Measurements from ENCODE around the gene NRXN3. TPM values are rescaled to one million over a fixed set of nuclear protein-coding genes. Genes with fewer than 3 reads are reported as not detected.
"Not testable (repeated sequence)": the region's sequence is repeated elsewhere in the genome, so short reads cannot be mapped to it uniquely, and the experiment has no call there.

Gene NRXN3
- total RNA-seq, 1 experiment from 2014 or later = 1.1 TPM

DNA sequence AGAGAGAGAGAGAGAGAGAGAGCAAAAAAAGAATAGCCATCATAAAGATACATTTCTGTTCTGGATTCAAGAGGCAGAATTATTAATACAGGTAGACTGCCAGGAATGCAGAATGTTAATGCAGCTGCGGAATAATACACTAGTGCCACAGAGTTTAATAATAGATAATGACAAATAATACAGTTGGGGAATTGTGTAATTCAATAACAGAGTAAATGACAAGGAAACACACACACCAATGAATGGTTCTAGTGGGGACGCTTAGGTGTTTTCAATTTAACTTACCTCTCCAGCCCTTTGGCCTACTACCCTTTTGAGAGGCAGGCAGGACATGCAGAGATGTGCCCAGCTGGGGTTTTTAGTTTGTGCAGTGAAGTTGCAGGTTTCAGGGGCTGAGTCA lies 313.9 kb downstream of the NRXN3 start:
- Histone ChIP-seq H3K9me2 (replicated peaks; ENCODE audit: low read length) (no peaks in the 10 kb centered on the region), H3K9ac (ENCODE audit: low read length) (no peak overlapping the region), H3K4me1 (ENCODE audit: insufficient read depth, low read length) (no peaks in the 10 kb centered on the region), H4K20me1 (ENCODE audit: low read length) (no peaks in the 10 kb centered on the region), H3K79me2 (ENCODE audit: low read length) (no peaks in the 10 kb centered on the region), H3K27me3 (ENCODE audit: low read length) (no peaks in the 10 kb centered on the region), H3K36me3 (ENCODE audit: low read depth, low read length) (no peaks in the 10 kb centered on the region), H3K4me2 (ENCODE audit: low read length) (no peak overlapping the region), H3K4me3 (ENCODE audit: low read length) (no peak overlapping the region), H2AFZ (ENCODE audit: low read length) (no peak overlapping the region), H3K27ac (ENCODE audit: low read length) (no peak overlapping the region), H3K9me3 (ENCODE audit: low read length) (no peaks in the 10 kb centered on the region), H3F3A (ENCODE audit: low read length, unreplicated experiment) (no peaks in the 10 kb centered on the region)
- ATAC-seq (no peak), DNase-seq (no peak)
- ChIA-PET CTCF (no interaction called here), POLR2A (ENCODE audit: unreplicated experiment) (no interaction called here)
- TF ChIP-seq EZH2 (IDR thresholded peaks at IDR 0.05; ENCODE audit: low read length, unreplicated experiment) = no peak
- TF ChIP-seq EZH2phosphoT487 (IDR thresholded peaks at IDR 0.05; ENCODE audit: borderline replicate concordance, low read length) = no peak
- no peak for TF ChIP-seq CTCF (conservative IDR thresholded peaks at IDR 0.05; ENCODE audit: low read depth, low read length)
- BruUV-seq (replicated peaks) = no TSS peak
- intact Hi-C loops (cut with micrococcal nuclease) = no loop called here

DNA sequence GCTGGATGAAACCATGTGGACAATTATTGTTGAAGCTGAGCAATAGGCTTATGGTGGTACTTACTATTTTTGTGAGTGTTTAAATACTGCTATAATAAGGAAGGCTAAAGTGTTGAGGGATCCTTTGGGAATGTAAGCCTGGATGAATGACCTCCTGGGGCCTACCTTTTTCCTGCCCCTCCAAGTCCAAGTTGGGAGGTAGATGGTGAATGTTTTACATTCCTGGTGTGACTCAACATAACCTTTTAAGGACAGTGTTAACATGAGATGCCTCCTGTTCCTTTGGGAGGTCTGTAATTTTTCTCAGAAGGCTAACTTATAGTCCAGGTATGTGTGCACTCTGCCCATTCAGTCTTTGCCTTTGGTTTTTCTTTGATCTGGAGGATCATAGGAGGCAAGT lies 315.9 kb downstream of the NRXN3 start:
- H3K27me3 ChIP-seq (ENCODE audit: low read length) = no peaks in the 10 kb centered on the region
- ChIA-PET POLR2A (ENCODE audit: unreplicated experiment) (no interaction called here), CTCF (no interaction called here)
- H3K4me1 ChIP-seq (ENCODE audit: insufficient read depth, low read length) = no peaks in the 10 kb centered on the region
- intact Hi-C loops (cut with micrococcal nuclease) = no loop called here
- no peaks in the 10 kb centered on the region for H3K36me3 ChIP-seq (ENCODE audit: low read depth, low read length)
- no peak overlapping the region for H3K9ac ChIP-seq (ENCODE audit: low read length)
- no peak overlapping the region for H3K4me3 ChIP-seq (ENCODE audit: low read length)
- TF ChIP-seq CTCF (conservative IDR thresholded peaks at IDR 0.05; ENCODE audit: low read depth, low read length) = no peak
- no peak for TF ChIP-seq EZH2phosphoT487 (IDR thresholded peaks at IDR 0.05; ENCODE audit: borderline replicate concordance, low read length)
- TF ChIP-seq EZH2 (IDR thresholded peaks at IDR 0.05; ENCODE audit: low read length, unreplicated experiment) = no peak
- H3K4me2 ChIP-seq (ENCODE audit: low read length) = no peak overlapping the region
- ATAC-seq (no peak), DNase-seq (no peak)
- no peaks in the 10 kb centered on the region for H4K20me1 ChIP-seq (ENCODE audit: low read length)
- BruUV-seq (replicated peaks) = no TSS peak
- no peaks in the 10 kb centered on the region for H3K9me3 ChIP-seq (ENCODE audit: low read length)
- no peak overlapping the region for H2AFZ ChIP-seq (ENCODE audit: low read length)
- H3K27ac ChIP-seq (ENCODE audit: low read length) = no peak overlapping the region
- H3K9me2 ChIP-seq (replicated peaks; ENCODE audit: low read length) = no peaks in the 10 kb centered on the region
- H3F3A ChIP-seq (ENCODE audit: low read length, unreplicated experiment) = no peaks in the 10 kb centered on the region
- no peaks in the 10 kb centered on the region for H3K79me2 ChIP-seq (ENCODE audit: low read length)

DNA sequence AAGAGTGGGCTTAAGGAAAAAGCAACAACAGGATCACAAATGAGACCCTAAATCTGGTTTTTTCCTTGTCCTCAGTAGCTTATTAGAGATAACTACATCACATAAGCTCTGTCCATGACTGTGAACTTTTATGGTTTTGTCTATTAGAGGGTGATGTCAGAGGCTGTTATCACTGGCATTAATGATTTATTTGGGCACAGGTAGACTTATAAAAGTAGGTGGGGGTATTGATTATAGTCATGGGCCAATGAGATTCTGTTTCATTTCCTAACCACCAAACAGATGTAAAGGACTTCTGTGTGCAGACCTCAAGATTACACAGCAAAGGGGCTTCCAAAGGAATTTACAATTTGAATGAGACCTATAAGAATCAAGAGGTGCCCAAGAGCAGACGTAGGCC lies 316.4 kb downstream of the NRXN3 start:
- POLR2A ChIA-PET (ENCODE audit: unreplicated experiment) = no interaction called here
- CTCF ChIA-PET = no interaction called here
- no peak for TF ChIP-seq CTCF (conservative IDR thresholded peaks at IDR 0.05; ENCODE audit: low read depth, low read length)
- TF ChIP-seq EZH2phosphoT487 (IDR thresholded peaks at IDR 0.05; ENCODE audit: borderline replicate concordance, low read length) = no peak
- TF ChIP-seq EZH2 (IDR thresholded peaks at IDR 0.05; ENCODE audit: low read length, unreplicated experiment) = no peak
- Histone ChIP-seq H3K79me2 (ENCODE audit: low read length) (no peaks in the 10 kb centered on the region), H3K4me1 (ENCODE audit: insufficient read depth, low read length) (no peaks in the 10 kb centered on the region), H3K27ac (ENCODE audit: low read length) (no peak overlapping the region), H2AFZ (ENCODE audit: low read length) (no peak overlapping the region), H3K4me2 (ENCODE audit: low read length) (no peak overlapping the region), H3K36me3 (ENCODE audit: low read depth, low read length) (no peaks in the 10 kb centered on the region), H3F3A (ENCODE audit: low read length, unreplicated experiment) (no peaks in the 10 kb centered on the region), H3K9ac (ENCODE audit: low read length) (no peak overlapping the region), H4K20me1 (ENCODE audit: low read length) (no peaks in the 10 kb centered on the region), H3K27me3 (ENCODE audit: low read length) (no peaks in the 10 kb centered on the region), H3K4me3 (ENCODE audit: low read length) (no peak overlapping the region), H3K9me2 (replicated peaks; ENCODE audit: low read length) (no peaks in the 10 kb centered on the region), H3K9me3 (ENCODE audit: low read length) (no peaks in the 10 kb centered on the region)
- no peak for DNase-seq
- intact Hi-C loops (cut with micrococcal nuclease) = no loop called here
- no peak for ATAC-seq
- no TSS peak for BruUV-seq (replicated peaks)

DNA sequence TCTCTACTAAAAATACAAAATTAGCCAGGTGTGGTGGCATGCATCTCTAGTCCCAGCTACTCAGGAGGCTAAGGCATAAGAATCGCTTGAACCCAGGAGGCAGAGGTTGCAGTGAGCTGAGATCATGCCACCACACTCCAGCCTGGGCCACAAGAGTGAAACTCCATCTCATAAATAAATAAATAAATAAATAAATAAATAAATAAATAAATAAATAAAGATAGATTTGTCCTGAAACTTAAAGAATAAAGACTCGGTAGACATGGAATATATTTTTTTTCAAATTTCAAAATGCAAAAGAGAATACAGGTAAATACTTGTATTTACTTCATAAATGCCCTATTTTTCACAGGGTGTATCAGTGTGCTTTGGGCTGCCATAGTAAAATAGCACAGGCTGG lies 317.4 kb downstream of the NRXN3 start:
- BruUV-seq (replicated peaks); H3K4me3 ChIP-seq (ENCODE audit: low read length); H4K20me1 ChIP-seq (ENCODE audit: low read length); H3F3A ChIP-seq (ENCODE audit: low read length, unreplicated experiment); H3K79me2 ChIP-seq (ENCODE audit: low read length); H3K36me3 ChIP-seq (ENCODE audit: low read depth, low read length); POLR2A ChIA-PET (ENCODE audit: unreplicated experiment); H2AFZ ChIP-seq (ENCODE audit: low read length); H3K4me2 ChIP-seq (ENCODE audit: low read length); H3K9me3 ChIP-seq (ENCODE audit: low read length); intact Hi-C loops (cut with micrococcal nuclease); CTCF ChIA-PET; H3K27me3 ChIP-seq (ENCODE audit: low read length); H3K9ac ChIP-seq (ENCODE audit: low read length); H3K27ac ChIP-seq (ENCODE audit: low read length); DNase-seq; H3K4me1 ChIP-seq (ENCODE audit: insufficient read depth, low read length); H3K9me2 ChIP-seq (replicated peaks; ENCODE audit: low read length); ATAC-seq: not testable (repeated sequence)
